ENCODE data around the gene SMIM45.
"Not testable (repeated sequence)": the region's sequence is repeated elsewhere in the genome, so short reads cannot be mapped to it uniquely, and the experiment has no call there.

SMIM45 gene

DNA sequence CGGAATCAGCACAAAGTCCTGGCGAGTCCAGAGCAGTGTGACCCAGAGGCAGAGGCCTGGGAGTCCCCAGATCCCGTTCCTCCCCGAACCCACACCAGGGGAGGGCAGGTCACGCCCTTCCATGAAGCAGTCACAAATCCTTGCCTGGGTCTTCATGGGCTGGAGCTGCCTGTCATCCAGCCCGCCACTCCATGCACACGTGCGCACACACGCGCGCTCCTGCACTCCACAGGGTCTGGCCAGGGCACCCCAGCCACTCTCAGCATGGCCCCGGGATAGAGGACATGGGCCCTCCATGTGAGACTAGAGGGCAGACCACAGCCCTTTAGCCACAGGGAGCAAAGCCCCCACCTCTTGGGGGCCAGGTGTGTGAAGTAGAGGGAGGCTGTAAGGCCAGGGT is 19.6 kb upstream of the SMIM45 start:
- intact Hi-C loops (cut with DNase I) = no loop called here
- ATAC-seq (no peak), DNase-seq (ENCODE audit: low spot score) (no peak)

DNA sequence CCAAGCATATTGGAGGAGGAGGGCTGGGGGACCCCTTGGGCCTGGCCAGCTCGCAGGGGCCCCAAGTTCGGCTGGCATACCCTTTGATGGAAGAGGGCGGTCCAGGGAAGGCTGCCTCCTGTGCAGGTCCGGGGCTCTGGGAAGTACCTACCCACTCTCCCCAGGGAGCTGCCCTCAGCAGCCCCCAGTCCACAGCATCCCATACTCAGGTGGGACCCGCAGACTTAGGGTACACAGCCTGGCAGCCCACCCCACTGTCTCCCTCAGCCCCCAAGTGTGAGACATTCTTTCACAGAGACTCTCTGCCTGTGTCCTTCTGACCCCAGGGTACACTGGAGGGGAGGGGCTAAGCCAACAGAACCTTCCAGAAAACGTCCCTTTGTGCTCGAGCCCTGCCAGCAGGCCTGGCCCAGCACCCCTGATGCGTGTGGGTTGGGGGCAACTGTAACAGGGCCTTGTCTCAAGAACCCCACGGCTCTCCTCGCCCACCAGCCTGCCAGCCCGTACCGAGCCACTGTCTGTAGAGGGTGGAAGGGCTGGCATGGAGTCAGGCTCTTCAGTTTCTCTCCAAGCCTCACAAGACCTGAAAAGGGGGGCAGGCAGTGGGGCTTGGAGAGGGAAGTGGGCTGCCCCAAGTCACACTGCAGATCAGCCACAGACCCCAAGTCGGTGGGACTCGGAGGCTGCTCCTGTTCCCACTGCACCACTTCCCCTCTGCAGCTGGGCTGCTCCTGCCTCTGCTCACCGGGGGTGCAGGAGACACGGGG is 18.4 kb upstream of the SMIM45 start:
- intact Hi-C loops (cut with DNase I) = no loop called here
- DNase-seq (ENCODE audit: low spot score) = no peak
- no peak for ATAC-seq

DNA sequence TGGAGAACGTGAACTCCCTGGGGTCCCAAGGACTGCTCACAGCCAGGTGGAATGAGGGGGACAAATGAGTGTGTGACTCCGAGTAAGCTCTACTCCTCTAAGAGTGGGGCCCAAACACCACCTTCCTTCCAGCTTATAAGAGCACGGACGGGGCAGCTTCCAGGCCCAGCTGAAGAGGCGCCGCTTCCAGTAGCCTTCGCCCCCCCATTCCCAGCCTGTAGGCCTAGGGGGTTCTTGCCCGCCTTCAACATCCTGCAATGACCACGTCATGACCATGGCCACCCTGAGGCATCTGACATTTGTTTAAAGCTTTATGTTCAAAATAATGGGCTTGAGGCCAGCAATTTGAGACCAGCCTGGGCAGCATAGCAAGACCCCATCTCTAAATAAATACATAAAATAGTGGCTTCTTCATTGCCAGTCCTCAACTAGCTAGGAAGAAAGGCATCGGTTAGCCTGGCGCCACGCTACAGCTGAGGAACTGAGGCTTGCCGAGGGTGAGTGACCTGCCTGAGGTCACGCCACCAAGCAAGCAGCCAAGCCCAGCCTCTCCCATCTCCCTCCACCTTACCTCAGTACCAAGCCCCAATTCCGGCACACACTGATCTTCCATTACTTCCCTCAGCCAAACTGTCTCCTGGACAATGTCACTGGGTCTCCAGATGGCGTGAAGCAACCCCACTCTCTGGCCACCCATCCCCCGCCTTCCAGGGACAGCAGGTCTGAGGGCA is 17.5 kb upstream of the SMIM45 start:
- ATAC-seq (no peak), DNase-seq (ENCODE audit: low spot score) (no peak)
- intact Hi-C loops (cut with DNase I) = no loop called here

DNA sequence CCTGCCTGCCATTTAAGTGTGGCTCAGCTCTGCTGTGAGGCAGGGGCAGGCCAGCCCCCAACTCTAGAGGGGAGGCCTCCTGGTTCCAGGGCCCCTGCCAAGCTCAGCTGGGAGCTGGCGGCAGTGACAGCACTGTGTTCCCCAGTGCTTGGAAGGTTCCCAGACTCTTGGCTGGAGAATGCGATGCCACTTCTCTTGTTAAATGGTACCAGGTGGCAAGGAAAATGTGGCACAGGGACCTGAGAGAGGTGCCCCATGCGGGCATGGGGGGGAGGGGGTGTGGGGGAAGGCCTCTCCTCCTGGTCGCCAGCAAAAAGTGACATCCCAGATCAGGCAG is 17.0 kb upstream of the SMIM45 start:
- DNase-seq (ENCODE audit: low spot score) (no peak), ATAC-seq (no peak)
- intact Hi-C loops (cut with DNase I) = no loop called here

DNA sequence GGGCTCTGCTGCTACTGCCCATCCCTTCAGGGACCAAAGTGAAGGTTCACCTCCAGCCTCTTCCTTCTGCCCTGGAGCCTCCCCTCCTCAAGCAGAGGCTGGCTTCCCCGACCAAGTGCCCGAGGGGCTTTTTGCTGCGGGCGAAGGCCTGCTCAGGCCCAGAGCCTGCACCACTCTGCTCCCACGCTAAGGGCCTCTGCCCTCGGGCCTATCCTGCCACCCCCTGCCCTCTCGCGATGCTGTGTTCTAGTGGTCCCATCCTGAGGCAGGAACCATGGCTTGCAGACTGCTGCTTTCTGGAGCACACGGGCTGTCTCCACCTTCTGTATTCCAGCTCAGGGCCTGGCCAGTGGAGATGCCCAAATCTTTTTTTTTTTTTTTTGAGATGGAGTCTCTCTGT is 16.4 kb upstream of the SMIM45 start:
- DNase-seq (ENCODE audit: low spot score) (no peak), ATAC-seq (no peak)
- intact Hi-C loops (cut with DNase I) = no loop called here

DNA sequence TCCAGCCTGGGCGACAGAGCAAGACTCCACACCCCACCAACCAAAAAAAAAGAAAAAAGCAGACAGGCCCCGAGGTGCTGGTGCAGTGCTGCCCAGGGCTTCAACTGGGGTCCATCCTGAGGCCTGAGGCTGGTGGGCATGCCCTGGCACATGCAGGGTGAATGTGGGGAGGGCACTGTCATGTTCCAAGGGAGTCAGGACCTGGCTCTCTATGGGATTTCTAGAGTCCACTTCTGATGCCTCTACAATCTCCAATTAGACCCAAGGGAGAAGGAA is 15.1 kb upstream of the SMIM45 start:
- ATAC-seq (no peak), DNase-seq (ENCODE audit: low spot score) (no peak)
- intact Hi-C loops (cut with DNase I) = no loop called here

DNA sequence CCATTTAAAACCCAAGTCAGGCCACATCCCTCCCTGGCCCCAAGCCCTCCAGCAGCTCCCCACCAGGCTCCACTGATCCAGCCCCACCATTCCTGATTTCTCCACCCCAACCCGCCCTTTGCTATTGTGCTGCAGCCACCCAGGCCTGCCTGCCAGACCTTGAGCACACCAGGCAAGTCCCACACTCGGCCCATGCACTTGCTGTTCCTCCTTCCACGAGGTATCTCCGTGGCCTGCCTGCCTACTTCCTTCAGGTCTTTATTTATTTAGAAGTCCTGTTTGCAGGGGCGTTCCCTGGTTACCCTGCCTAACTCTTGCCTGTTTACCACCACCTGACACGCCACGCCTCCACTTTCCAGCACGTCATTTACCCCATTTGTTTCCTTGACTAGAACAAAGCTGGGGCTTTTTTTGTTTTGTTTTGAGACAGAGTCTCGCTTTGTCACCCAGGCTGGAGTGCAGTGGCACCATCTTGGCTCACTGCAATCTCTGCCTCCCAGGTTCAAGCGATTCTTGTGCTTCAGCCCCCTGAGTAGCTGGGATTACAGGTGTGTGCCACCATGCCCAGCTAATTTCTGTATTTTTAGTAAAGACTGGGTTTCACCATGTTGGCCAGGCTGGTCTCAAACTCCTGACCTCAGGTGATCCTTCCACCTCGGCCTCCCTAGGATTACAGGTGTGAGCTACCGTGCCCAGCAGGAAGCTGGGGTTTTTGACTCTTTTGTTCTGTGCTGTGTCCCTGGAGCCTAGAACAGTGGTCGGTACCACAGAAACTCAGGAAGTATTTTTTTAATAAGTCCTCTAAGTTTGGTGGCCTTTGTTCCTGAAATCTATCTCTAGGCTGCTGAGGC is 11.7 kb upstream of the SMIM45 start:
- intact Hi-C loops (cut with DNase I) = loop anchor here (2.0 to 5.0 kb wide), 3 partner anchors 121 to 243 kb away; partner anchors contain the start of gene MEI1
- peak; percentile 38 for ATAC-seq
- DNase-seq (ENCODE audit: low spot score) = no peak

DNA sequence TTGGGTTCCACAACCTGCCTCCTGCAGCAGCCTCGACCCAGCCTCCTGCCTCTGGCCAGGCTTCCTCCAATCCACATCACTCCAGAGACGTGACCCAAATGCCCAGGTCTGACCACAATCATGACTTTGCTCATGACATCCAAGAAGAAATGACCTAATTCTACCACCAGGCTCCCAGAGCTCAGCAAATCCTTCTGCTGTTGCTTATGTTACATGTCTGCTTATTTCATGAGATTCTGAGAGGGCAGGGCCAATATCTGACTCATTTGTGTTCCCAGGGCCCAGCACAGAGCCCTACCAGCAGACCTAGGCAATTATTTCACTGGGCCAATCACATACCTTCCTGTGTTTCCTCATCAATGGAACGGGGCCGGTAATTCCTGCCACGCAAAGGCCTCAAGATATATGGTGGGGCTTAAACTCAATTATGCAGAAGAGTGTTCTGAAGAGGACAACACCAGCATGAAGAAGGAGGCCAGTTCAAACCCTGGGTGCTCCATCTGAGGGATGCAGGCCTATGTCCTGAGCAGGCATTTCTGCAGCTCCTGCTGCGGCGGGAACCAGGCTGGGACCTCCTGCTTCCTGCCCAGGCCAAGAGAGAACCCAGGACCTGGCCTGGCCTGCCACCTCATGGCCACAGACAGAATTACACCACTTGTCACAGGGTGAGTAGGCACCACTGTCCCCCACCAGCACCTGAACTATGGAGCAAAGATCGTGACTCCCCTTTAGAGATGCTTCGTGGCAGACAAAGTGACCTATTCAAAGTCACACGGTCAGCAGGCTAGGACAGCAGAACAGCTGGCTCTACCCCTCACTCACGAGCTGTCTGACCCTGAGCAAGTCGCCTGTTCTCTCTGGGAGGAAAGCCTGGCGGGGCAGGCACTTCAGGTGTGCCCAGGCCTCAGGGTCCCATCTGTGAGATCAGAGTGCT is 10.9 kb upstream of the SMIM45 start:
- intact Hi-C loops (cut with DNase I) = loop anchor here (2.0 to 5.0 kb wide), 3 partner anchors 122 to 244 kb away; partner anchors contain the start of gene MEI1
- peak; percentile 93 for ATAC-seq
- DNase-seq (ENCODE audit: low spot score) = peak; percentile 92

DNA sequence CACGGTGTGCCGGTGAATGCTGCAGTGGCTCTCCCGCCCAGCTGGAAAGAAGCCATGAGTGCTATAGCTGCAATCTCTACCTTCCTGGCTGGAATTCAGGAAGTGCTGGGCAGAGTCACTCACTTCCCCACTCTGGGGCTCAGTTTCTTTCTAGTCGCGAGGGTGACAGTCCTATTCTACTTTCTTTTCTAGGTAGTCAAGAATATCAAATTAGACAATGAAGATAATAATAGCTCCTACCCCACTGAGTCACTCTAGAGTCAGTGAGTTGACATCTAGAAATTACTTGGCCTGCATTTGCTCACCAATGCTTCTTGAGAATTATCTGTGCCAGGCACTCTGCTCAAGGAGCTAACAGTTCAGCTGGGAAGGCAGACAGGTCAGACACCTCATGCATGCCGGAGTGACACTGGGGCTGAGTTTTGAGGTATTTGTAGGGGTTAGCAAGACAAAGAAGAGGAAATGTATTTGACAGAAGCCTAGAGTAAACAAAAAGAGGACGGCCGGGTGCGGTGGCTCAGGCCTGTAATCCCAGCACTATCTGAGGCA is 8.2 kb upstream of the SMIM45 start:
- intact Hi-C loops (cut with DNase I) = loop anchor here (5.0 kb wide), 2 partner anchors 196 to 246 kb away; partner anchors contain the start of gene MEI1
- ATAC-seq (no peak), DNase-seq (ENCODE audit: low spot score) (no peak)

DNA sequence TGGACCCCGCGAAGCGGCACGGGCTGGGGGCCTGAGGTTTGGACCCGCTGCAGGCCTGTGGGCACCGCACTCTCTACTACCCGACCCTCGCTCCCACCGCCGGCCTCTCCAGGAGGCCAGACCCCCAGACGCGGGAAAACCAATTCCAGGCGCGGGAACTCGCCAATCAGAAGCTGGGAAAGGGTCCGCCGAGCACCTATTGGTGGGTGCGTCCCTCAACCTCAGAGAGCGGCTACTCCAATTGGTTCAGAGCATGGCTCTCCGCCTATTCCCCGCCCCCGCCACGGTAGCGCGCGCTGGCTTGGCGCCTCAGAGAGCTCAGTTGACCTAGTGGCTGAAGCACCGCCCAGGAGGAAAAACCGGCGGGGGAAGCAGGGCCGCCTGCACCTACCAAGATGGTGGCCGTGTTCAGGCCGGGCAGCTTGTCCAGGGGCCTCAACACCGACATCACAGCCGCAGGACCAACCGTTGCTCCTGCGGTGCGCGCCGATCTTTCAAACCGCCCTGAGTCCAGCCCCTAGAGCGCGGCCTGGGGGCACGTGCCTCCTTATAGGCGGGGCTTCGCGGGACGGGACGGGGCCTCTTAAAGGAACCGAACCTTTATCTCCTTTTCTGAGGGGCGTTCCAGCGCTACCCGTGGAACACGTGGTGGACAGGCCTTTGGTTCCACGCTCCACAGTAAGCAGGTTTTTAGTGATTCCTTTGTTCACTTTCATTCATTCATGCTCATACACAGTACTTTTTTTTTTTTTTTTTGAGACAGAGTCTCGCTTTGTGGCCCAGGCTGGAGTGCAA is 5.1 kb upstream of the SMIM45 start, which contains the start of gene CENPM:
Gene CENPM (minus strand): TSS at position 524 of the 795 bp plus-strand sequence. CDS start 76 bp downstream, at position 448.
- ATAC-seq = peak; percentile 98
- DNase-seq (ENCODE audit: low spot score) = peak; percentile 95
- intact Hi-C loops (cut with DNase I) = no loop called here

DNA sequence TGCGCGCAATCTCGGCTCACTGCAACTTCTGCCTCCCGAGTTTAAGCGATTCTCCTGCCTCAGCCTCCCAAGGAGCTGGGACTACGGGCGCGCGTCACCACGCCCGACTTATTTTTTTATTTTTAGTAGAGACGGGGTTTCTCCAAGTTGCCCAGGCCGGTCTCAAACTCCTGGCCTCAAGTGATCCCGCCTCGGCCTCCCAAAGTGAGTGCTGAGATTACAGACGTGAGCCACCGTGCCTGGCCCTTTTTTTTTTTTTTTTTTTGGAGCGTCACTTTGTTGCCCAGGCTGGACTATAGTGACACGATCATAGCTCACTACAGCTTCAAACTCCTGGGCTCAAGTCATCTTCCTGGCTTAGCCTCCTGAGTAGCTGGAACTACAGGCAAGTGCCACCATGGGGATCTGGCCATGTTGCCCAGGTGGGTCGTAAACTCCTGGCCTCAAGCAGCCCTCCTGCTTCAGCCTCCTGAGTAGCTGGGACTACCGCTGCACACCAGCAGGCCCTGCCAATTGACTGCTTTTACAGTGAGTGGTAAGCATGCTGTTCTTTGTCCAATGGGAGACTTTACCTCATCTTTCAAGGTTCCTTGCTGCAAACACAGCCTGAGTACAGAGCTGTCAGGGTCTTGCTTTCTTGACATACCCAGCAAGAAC is 4.4 kb upstream of the SMIM45 start:
- intact Hi-C loops (cut with DNase I) = no loop called here
- ATAC-seq (no peak), DNase-seq (ENCODE audit: low spot score) (no peak)

DNA sequence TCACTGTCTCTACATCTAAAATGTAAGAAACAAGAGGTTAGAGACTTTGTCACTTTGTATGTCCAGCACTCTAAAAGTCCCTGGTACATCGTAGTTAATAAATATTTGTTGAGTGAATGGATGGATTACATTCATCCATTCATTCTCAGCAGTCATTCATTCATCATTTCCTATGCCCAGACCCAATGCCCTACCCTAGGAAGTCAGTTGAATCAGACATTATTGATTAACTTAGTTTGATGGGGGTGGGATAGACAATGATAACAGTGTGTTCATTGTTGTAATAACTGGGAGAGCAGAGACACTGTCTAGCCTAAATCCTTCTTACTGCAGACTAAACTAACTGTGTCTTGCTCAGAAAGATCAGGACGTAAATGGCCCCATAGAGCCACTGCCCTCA is 3.8 kb upstream of the SMIM45 start:
- DNase-seq (ENCODE audit: low spot score) (no peak), ATAC-seq (no peak)
- intact Hi-C loops (cut with DNase I) = no loop called here

DNA sequence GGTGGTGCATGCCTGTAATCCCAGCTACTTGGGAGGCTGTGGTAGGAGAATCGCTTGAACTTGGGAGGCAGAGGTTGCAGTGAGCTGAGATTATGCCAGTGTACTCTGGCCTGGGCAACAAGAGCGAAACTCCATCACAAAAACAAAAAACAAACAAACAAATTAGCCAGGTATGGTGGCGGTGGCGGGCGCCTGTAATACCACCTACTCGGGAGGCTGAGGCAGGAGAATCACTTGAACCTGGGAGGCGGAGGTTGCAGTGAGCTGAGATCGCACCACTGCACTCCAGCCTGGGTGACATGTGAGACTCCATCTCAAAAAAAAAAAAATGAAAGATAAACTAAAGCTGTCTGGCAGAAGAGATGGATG is 3.0 kb upstream of the SMIM45 start:
- DNase-seq (ENCODE audit: low spot score); intact Hi-C loops (cut with DNase I); ATAC-seq: not testable (repeated sequence)

DNA sequence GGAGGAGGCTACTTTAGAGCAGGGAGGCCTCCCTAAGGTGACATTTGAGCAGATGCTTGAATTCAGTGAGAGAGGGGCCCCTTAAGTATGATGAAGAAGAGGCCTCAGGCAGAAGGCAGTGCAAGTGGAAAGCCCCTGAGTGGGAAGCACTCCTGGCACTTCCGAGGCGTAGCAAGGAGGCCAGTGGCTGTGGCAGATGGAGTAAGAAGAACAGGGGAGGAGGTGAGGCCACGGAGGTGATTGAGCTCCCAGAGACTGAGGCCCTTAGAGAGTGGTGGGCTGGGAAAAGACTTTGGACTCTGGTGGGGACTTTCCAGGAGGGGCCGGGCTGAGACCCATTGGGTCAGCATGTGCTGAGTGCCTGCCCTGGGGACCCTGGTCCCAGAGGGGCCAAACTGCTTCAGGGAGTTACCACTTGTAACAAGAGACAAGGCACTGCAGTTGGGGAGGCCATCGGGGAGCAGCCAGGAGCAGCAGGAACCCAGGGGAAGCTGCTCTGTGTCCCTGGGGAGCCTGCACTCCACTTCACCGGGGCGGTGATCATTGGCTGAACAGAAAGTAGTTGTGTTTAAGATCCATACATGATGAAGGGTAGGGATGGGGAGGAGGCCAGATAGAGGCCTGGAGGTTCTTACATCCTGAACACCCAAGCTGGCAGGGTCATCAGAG is 2.5 kb upstream of the SMIM45 start:
- DNase-seq (ENCODE audit: low spot score) (no peak), ATAC-seq (no peak)
- intact Hi-C loops (cut with DNase I) = no loop called here

DNA sequence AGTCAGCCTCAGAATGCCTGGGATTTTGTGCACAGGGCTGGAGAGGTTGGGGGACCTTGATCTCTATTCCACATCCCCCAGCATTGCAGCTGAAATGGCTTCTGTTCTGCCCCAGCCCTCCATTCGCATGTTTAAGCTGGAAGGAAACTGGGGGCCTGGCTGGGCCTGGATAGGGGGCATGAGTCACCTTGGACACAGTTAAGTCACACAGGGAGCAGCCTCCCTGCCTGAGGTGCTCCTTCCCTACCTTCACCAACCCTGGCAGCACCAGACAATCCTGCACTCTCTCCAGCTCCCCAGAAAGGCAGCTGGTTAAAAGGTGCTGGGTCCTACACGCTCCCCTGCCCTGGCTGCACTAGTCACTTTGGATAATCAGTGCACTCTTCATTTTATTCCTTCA is 763 bp downstream of the SMIM45 start:
- no peak for ATAC-seq
- no peak for DNase-seq (ENCODE audit: low spot score)
- intact Hi-C loops (cut with DNase I) = no loop called here

DNA sequence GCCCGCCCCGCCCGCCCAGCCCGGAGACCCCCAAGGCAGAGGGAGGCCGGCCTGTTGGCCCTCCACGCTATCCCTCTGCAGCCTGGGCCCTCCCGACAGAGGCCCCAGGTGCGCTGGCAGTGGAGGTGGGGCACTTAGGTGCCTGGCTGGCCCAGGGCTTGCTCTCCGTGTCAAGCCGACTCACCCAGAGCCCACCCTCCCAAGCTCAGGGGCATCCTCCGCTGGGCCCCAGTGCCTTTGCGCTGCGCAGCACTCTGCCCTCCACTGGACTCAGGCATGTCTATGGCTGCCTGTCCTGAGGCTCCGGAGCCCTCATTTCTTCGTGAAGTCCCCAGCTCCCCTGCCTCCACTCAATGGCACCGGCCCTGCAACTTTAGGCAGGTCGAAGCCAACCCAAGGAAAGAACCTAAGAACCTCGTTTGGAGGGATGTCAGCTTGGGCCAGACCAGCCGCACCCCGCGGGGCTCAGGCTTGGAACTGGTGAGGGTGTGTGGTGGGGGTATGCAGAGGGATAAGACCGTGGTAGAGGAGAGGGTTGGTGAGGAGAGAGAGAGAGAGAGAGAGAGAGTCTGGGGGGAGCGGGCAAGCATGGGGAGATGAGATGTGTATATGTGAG is 6.1 kb downstream of the SMIM45 start:
- ATAC-seq = no peak
- intact Hi-C loops (cut with DNase I) = no loop called here

More for the DNA sequence above, 6.1 kb downstream of the SMIM45 start:
- DNase-seq (ENCODE audit: low spot score) = no peak
